NCI-H2227 (cell line): ENCODE data around the gene CDHR3.
A peak's percentile ranks its signal among the peaks of the same experiment; 100 is the strongest.
"Not testable (repeated sequence)": the region's sequence is repeated elsewhere in the genome, so short reads cannot be mapped to it uniquely, and the experiment has no call there.

ENCODE experiments used
- DNase-seq: peaks from one replicate; lab custom pipeline; 2025; ENCODE audit not compliant: unreplicated experiment; lab: John Stamatoyannopoulos, UW

Gene CDHR3

GRCh38 chr7:105962353-105962752 is 711 bp upstream of the CDHR3 start:
- DNase-seq: no peak

GRCh38 chr7:105971845-105972244 is 8.8 kb downstream of the CDHR3 start:
- no peak for DNase-seq

- DNase-seq: no peak
Observed at GRCh38 chr7:105972276-105972675, 9.2 kb downstream of the CDHR3 start.

- no peak for DNase-seq
Observed at GRCh38 chr7:105974471-105974870, 11.4 kb downstream of the CDHR3 start.

- DNase-seq: no peak
Observed at GRCh38 chr7:105975770-105976417, 12.8 kb downstream of the CDHR3 start.

DNA sequence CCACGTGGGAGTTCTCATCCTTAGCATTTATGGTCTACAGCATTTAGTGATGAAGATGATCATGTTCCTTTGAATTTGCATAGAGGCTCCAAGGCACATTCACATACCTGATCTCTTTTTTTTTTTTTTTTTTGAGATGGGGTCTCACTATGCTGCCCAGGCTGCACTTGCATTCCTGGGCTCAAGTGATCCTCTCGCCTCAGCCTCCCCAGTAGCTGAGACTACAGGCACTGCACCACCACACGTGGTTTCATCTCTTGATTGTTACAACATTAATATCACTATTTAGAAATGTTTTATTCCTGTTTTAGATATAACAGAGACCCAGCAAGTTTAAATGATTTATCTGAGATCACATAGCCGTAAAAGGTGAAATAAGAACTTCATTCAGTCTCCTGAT is 13.8 kb downstream of the CDHR3 start:
- no peak for DNase-seq

DNA sequence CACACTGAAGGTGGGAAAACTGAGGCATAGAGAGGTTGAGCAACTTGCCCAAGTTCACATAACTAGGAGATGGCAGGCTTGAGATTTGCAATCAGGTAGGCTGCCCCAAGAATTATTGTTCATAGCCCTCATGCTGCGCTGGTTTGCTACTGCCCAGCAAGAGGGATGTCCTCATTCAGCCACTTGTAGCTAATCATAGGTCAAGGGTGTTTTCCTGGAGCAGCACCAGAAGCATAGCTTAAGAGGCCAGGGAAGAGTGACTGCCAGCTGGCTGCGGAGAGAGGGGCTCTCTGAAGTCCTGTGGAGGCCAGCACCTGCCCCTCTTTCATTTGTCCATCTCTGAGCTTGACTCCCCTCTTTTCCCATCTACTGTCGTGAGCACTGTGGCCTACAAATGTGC is 15.0 kb downstream of the CDHR3 start:
- peak; percentile 56 for DNase-seq

DNA sequence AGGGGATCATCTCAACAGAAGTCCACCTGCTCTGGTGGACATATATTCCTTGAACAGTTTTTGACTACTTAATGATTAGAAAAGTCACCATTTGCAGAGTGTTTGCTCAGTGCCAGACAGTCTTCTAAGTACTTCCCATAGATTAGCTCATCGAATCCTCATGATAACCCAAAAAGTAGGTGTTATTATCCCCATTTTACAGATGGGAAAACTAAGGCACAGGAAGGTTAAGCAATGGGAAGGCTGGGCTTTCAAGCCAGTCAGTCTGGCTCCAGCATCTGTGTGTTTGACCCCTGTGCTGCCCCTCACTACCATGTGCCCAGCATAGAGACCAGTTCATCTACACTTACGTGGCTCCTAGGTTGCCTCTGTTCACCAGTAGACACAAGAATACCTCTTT is 15.9 kb downstream of the CDHR3 start:
- DNase-seq: no peak

DNA sequence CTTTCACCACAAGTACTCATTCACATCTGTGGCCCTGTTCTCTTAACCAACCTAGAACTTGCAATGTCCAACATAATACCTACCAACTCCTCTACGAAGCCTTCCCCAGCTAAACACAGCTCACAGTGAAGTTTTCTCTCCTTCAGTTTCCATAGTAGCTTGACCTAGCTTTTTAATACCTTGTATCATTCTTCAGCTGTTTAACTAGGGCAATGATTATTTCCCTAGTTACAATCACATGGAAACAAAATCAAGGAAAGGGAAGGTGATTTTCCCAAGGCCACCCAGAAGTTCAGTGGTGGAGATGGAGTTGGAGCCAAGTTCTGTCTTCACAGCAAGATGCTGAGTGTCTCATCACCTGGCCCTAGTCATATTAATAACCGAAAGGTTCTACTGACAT is 16.3 kb downstream of the CDHR3 start:
- no peak for DNase-seq

DNA sequence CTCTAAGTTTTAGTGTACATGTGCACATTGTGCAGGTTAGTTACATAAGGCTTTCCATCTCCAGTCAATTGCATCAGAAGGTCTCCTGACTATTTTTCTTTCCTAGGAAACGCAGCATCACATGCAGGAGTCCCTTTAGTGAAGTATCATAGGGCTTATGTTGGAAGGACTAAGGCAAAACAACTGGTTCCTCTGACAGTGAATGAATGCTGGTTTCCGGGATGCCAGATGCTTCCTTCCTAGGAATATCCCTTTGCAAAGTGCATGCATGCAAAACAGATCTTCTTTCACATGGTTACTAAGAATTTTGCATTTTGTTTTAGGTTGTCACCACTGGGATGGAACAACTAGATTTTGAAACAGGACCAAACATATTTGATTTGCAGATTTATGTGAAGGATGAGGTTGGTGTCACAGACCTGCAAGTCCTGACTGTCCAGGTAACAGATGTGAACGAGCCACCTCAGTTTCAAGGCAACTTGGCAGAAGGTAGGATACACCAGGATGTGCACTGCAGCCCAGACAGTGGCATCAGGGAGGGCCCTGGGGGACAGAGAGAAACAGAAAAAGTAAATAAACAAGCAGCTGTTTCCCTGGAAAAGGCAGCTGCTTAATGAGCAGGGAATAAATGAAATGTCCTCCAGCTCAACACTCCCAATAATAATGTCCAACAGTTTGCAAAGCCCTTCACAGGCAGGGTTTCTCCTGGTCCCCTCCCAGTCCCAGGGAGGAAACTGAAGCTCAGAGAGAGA is 17.8 kb downstream of the CDHR3 start:
- no peak for DNase-seq

DNA sequence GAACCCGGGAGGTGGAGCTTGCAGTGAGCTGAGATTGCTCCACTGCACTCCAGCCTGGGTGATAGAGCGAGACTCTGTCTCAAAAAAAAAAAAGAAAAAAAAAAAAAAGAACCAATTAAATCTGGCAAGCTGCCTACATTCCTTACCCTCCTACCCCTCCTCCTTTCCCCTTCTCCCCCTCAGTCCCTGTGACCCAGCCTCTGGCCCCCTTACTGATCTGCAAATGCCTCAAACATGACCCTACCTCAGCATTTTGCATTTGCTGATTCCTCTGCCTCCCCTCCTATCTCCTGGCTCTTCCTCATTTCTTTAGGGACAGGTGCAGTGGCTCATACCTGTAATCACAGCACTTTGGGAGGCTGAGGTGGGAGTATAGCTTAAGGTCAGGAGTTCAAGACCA is 19.3 kb downstream of the CDHR3 start:
- DNase-seq: no peak

- DNase-seq: not testable (repeated sequence)
Observed at GRCh38 chr7:105984808-105985207, 21.7 kb downstream of the CDHR3 start.

- DNase-seq: no peak
Observed at GRCh38 chr7:105985229-105985628, 22.2 kb downstream of the CDHR3 start.

GRCh38 chr7:105985672-105986215 is 22.7 kb downstream of the CDHR3 start:
- DNase-seq: no peak

DNA sequence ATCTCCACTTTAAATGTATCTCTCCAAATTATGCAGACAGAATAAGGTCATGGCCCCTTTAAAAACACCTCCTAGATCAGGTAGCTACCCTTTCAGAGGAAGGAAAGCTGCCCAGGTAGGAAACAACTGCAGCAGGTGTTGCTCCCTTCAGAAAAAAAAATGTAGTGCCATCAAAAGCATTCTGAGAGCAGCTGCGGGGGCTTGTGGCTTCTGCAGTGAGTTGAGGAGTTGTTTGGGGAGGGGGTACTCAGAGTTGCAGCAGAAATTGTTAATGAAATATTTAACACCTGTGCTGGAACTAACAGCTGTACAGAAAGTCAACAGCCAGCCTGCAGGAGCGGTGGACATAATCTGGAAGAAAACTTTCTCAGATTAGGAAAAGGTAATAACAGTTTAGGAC is 24.0 kb downstream of the CDHR3 start:
- no peak for DNase-seq

- DNase-seq: no peak
Observed at GRCh38 chr7:105988276-105988675, 25.2 kb downstream of the CDHR3 start.

- no peak for DNase-seq
Observed at GRCh38 chr7:105989191-105989590, 26.1 kb downstream of the CDHR3 start.

- no peak for DNase-seq
Observed at GRCh38 chr7:105989686-105990085, 26.6 kb downstream of the CDHR3 start.

DNA sequence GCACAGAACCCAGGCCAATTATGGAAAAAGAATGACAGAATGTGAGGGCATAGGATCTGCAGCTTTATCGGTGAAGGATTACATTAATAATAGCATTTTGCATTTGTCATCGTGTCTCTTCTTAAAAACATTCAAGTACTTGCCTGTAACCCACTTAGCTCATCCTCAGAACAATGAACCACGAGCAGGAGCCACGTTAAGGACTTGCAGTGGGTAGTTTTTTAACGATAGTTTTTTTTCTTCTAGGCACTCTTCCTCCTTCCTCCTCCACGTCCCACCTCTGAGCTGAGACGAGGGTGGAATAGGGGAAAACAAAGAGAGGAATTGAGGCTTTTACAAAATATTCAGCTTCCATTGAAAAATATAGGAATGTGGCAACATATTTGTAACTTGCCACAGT is 27.1 kb downstream of the CDHR3 start:
- DNase-seq: no peak

DNA sequence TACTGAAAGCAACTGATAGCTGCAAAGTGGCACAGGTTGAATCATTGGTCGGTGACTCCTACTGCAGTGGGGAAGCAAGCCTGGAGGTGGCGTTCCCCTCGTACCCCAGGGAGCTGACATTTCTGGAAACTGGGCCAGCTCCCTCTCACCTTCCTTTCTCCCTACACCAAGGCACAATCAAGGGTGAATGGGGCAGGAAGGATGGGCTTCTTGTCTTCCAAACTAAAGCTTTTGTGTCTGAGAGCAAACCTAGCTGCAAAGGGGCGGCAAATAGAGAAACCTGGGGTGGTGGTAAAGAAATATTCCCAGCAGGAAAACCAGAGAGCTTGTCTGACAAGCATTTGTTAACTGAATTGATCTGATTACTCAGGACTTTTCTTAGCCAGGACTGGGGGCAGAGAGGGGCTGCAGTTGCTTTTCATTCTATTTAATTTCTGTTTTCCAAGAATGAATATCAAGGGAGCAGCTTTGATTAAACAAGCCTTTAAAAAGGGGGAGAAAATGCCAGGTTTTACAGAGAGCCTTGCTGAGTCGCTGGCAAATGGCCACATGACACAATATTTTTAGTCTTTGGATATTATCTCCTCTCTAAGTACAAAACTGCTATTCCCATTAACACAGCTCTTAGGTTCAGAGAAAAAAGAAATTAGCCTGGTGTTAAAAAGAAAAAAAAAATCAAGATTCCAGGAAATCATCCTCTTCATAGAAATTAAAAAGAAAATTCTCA is 27.8 kb downstream of the CDHR3 start:
- peak; percentile 67 for DNase-seq

DNA sequence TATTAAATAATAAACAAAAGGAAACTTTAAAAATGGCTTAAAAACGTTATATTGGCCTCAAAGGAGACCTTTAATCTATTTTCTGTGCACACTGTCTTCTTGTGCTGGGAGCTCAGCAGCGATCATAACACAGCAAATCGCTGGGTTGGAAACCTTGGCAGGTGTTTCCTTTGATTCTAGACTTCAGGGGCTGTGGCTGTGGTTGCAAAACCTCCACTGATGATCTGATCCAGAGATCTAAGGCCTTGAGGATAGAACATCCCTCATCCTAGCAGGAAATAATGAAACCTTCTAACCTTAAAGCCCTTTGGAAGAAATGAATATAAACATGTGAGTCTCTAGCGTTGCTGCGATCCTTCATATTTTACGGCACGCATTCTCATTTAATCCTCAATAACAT is 29.8 kb downstream of the CDHR3 start:
- DNase-seq: no peak
